OCI-LY7 (cell line): ENCODE results near the gene UBFD1. TPM values are rescaled to one million over a fixed set of nuclear protein-coding genes. Genes with fewer than 3 reads are reported as not detected.

ENCODE experiments used
- BruUV-seq: library from RNA; stranded (reverse); fragments of 400-500 nt; replicated peaks from 2 replicates; lab custom pipeline; 2021; lab: Mats Ljungman, UMichigan
- CTCF ChIA-PET: fragments of 300-600 bp; sonication (Branson Sonifier 250); formaldehyde crosslinking; loops from one replicate; lab custom pipeline; 2022; ENCODE audit warnings: antibody characterized with exemption; ENCODE audit not compliant: unreplicated experiment; lab: Charles Lee
- POLR2A ChIA-PET: fragments of 300-600 bp; sonication (Branson Sonifier 250); formaldehyde crosslinking; loops from one replicate; lab custom pipeline; 2022; ENCODE audit warnings: antibody characterized with exemption; lab: Charles Lee
- DNase-seq: peaks from one replicate; pipeline ENCODE4 v3.0.0-alpha.2; 2015; ENCODE audit warnings: low spot score
- H2AFZ ChIP-seq: fragments of 200-600 bp; sonication (generic), shearing (Covaris generic); 2 replicates; pipeline ENCODE4 v1.6.1; 2014; ENCODE audit warnings: mild to moderate bottlenecking, antibody characterized with exemption, low read length, moderate library complexity
- H3K27ac ChIP-seq: fragments of 200-600 bp; sonication (generic); 2 replicates; pipeline ENCODE4 v1.5.1; 2014; ENCODE audit warnings: mixed run types, low read depth, mild to moderate bottlenecking, moderate library complexity, low read length, inconsistent platforms; ENCODE audit not compliant: poor library complexity, severe bottlenecking
- H3K36me3 ChIP-seq: fragments of 200-600 bp; sonication (generic); 2 replicates; pipeline ENCODE4 v1.6.1; 2014; ENCODE audit warnings: mild to moderate bottlenecking, antibody characterized with exemption, low read length, moderate library complexity, mixed read lengths; ENCODE audit not compliant: insufficient read depth
- H3K4me1 ChIP-seq: fragments of 200-600 bp; sonication (generic); 2 replicates; pipeline ENCODE4 v1.5.1; 2014; ENCODE audit warnings: mild to moderate bottlenecking, low read length; ENCODE audit not compliant: insufficient read depth, poor library complexity, severe bottlenecking
- H3K4me2 ChIP-seq: fragments of 200-600 bp; sonication (generic); 2 replicates; pipeline ENCODE4 v1.6.1; 2014; ENCODE audit warnings: mild to moderate bottlenecking, low read length
- H3K4me3 ChIP-seq: fragments of 200-600 bp; sonication (generic); 2 replicates; pipeline ENCODE4 v1.5.1; 2014; ENCODE audit warnings: mild to moderate bottlenecking, low read depth, low read length; ENCODE audit not compliant: poor library complexity, severe bottlenecking
- H3K79me2 ChIP-seq: fragments of 200-600 bp; sonication (generic); 2 replicates; pipeline ENCODE4 v1.6.1; 2016; ENCODE audit warnings: low read depth, mild to moderate bottlenecking, low read length, moderate library complexity, mixed read lengths; ENCODE audit not compliant: insufficient read depth
- H3K9me2 ChIP-seq: fragments of 200-600 bp; sonication (generic); 2 replicates; pipeline ENCODE4 v1.6.1; 2016; ENCODE audit warnings: mild to moderate bottlenecking, low read length, mixed read lengths; ENCODE audit not compliant: insufficient read depth
- H3K9me3 ChIP-seq: fragments of 200-600 bp; sonication (generic); 2 replicates; pipeline ENCODE4 v1.6.1; 2014; ENCODE audit warnings: mild to moderate bottlenecking, mixed run types, low read length, mixed read lengths
- H4K20me1 ChIP-seq: fragments of 200-600 bp; sonication (generic); 2 replicates; pipeline ENCODE4 v1.6.1; 2014; ENCODE audit warnings: mild to moderate bottlenecking, antibody characterized with exemption, low read length, moderate library complexity, mixed read lengths; ENCODE audit not compliant: insufficient read depth
- EZH2phosphoT487 ChIP-seq: fragments of 200-600 bp; sonication (generic); IDR thresholded peaks from 2 replicates; pipeline ENCODE4 v1.6.1; 2018; ENCODE audit warnings: low read depth, borderline replicate concordance, mild to moderate bottlenecking, mixed run types, antibody characterized with exemption, low read length, moderate library complexity, mixed read lengths
- intact Hi-C: fragments of 100-400 bp; cut with micrococcal nuclease; formaldehyde crosslinking; loops from one replicate; pipeline ENCODE4 v1.10.0; 2022; ENCODE audit not compliant: unreplicated experiment
- total RNA-seq, 2 experiments: library from RNA; depleted of rRNA in 1 of 2; stranded (reverse); fragments of >200 nt in 1 of 2; shearing (Covaris generic) in 1 of 2; gene quantifications; 2 replicates each; pipeline ENCODE4 v1.2.3, GENCODE V29; 2014 to 2022
- TF ChIP-seq, protein P1 (sequence below): fragments of 200-600 bp; sonication (generic); conservative IDR thresholded peaks from 2 replicates; pipeline ENCODE4 v1.5.1; 2014; ENCODE audit warnings: mild to moderate bottlenecking, antibody characterized with exemption, low read length, moderate library complexity, mixed read lengths

Gene UBFD1
- total RNA-seq, 2 experiments from 2014 or later, result 42.4 to 67.1 TPM

DNA sequence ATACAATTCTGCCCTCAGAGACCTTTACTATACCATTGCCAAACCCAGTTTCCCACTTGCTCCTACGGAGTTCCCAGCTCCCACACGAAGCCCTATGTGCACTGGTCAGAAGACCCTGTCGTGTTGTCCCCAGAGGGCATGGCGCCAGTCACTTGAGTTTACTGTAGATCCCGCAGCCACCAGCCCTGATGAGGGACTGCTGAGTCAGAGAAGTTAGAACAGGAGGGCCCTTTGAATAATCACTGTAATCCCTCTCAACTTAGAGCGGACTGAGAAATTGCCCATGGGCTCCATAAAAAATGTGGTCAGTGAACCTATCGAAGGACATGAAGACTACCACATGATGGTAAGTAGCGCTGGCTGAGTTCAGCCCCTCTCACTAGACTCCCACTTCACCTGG, 9.2 kb downstream of the UBFD1 start:
- no peak for DNase-seq
- Histone ChIP-seq H3K4me1 (peaks cover 25% of the 10 kb centered on the region), H3K36me3 (peaks cover 92% of the 10 kb centered on the region), H2AFZ (no peak overlapping the region), H3K4me2 (no peak overlapping the region), H3K4me3 (no peak overlapping the region), H3K27ac (no peak overlapping the region), H3K9me2 (no peaks in the 10 kb centered on the region), H3K9me3 (no peaks in the 10 kb centered on the region), H3K79me2 (no peaks in the 10 kb centered on the region), H4K20me1 (no peaks in the 10 kb centered on the region)
- intact Hi-C loops, result no loop called here
- ChIA-PET CTCF (no interaction called here), POLR2A (interaction anchor here (0.6 kb wide), 1 partner anchor 26 kb away, joined by 3 read pairs; no protein-coding TSS in a partner anchor)
- BruUV-seq, result no TSS peak
- no peak for TF ChIP-seq EZH2phosphoT487
- TF ChIP-seq, protein P1, sequence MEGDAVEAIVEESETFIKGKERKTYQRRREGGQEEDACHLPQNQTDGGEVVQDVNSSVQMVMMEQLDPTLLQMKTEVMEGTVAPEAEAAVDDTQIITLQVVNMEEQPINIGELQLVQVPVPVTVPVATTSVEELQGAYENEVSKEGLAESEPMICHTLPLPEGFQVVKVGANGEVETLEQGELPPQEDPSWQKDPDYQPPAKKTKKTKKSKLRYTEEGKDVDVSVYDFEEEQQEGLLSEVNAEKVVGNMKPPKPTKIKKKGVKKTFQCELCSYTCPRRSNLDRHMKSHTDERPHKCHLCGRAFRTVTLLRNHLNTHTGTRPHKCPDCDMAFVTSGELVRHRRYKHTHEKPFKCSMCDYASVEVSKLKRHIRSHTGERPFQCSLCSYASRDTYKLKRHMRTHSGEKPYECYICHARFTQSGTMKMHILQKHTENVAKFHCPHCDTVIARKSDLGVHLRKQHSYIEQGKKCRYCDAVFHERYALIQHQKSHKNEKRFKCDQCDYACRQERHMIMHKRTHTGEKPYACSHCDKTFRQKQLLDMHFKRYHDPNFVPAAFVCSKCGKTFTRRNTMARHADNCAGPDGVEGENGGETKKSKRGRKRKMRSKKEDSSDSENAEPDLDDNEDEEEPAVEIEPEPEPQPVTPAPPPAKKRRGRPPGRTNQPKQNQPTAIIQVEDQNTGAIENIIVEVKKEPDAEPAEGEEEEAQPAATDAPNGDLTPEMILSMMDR, result no peak

DNA sequence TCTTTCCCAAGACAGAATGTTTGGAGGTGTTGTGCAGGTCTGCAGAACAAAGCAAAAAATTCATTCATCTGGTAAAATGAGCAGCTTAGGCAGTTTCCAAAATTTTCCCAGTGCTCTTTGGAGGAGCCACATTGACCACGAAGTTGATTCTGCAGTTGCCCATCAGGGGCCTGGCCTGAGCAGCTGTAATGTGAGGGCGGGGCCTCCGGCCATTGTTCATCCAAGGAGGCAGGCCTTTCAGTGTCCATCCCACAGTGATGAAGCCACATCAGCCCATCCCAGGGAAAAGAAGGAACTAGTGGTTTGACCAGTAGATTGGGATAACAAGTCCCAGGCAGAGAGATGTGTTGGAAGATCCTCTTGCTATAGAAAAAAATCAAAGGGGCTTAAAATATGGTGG, 10.1 kb downstream of the UBFD1 start:
- CTCF ChIA-PET, result no interaction called here

More for the DNA sequence above, 10.1 kb downstream of the UBFD1 start:
- POLR2A ChIA-PET, result no interaction called here
- Histone ChIP-seq H3K4me1 (peaks cover 30% of the 10 kb centered on the region), H2AFZ (no peak overlapping the region), H3K79me2 (no peaks in the 10 kb centered on the region), H3K4me3 (no peak overlapping the region), H3K9me2 (no peaks in the 10 kb centered on the region), H3K36me3 (peaks cover 92% of the 10 kb centered on the region), H3K27ac (no peak overlapping the region), H4K20me1 (no peaks in the 10 kb centered on the region), H3K4me2 (no peak overlapping the region), H3K9me3 (no peaks in the 10 kb centered on the region)
- no peak for DNase-seq
- intact Hi-C loops, result no loop called here
- no TSS peak for BruUV-seq
- TF ChIP-seq, protein P1, result no peak
- no peak for TF ChIP-seq EZH2phosphoT487
